CD8-positive, alpha-beta memory T cell (primary cell): ENCODE data around the gene EMC6. TPM values are rescaled to one million over a fixed set of nuclear protein-coding genes. Genes with fewer than 3 reads are reported as not detected.

Source experiments
- CTCF ChIA-PET: fragments of 350-600 bp; sonication (Branson Sonifier 250); formaldehyde crosslinking; loops from one replicate; lab custom pipeline; 2021; ENCODE audit warnings: antibody characterized with exemption; lab: Charles Lee
- POLR2A ChIA-PET: fragments of 350-600 bp; sonication (Branson Sonifier 250); formaldehyde crosslinking; loops from one replicate; lab custom pipeline; 2021; ENCODE audit warnings: antibody characterized with exemption; lab: Charles Lee
- DNase-seq, 5 donors: peaks; one replicate each; pipeline versions ENCODE4 v3.0.0 to v3.0.0-alpha.2; 2020 to 2022; ENCODE audit warnings: mixed read lengths in 1 of 5
- H3K27ac ChIP-seq: one replicate; pipeline ENCODE4 v1.7.0; 2013; ENCODE audit warnings: low read depth, mild to moderate bottlenecking, low read length, moderate library complexity
- H3K27me3 ChIP-seq: 2 replicates; pipeline ENCODE4 v1.7.0; 2013; ENCODE audit warnings: low read length, mild to moderate bottlenecking; ENCODE audit not compliant: insufficient read depth, poor library complexity, severe bottlenecking
- H3K36me3 ChIP-seq: 2 replicates; pipeline ENCODE4 v1.7.0; 2013; ENCODE audit warnings: mild to moderate bottlenecking, low read length, moderate library complexity; ENCODE audit not compliant: insufficient read depth
- H3K4me1 ChIP-seq: 2 replicates; pipeline ENCODE4 v1.7.0; 2013; ENCODE audit warnings: mild to moderate bottlenecking, low read length, moderate library complexity; ENCODE audit not compliant: insufficient read depth
- H3K4me3 ChIP-seq: 2 replicates; pipeline ENCODE4 v1.7.0; 2013; ENCODE audit warnings: mild to moderate bottlenecking, low read length
- H3K9me3 ChIP-seq: 2 replicates; pipeline ENCODE4 v1.7.0; 2013; ENCODE audit warnings: mild to moderate bottlenecking, low read length
- H3K27ac Mint-ChIP-seq, 8 donors: one replicate each; pipeline ENCODE4 v1.8.0; 2020 to 2021; ENCODE audit warnings: mixed read lengths in 8 of 8, mild to moderate bottlenecking in 6 of 8, inconsistent platforms in 3 of 8, moderate library complexity in 3 of 8
- H3K27me3 Mint-ChIP-seq, 2 donors: one replicate each; pipeline ENCODE4 v1.8.0; 2020 to 2021; ENCODE audit warnings: mixed read lengths in 2 of 2, mild to moderate bottlenecking in 1 of 2, moderate library complexity in 1 of 2
- H3K36me3 Mint-ChIP-seq, 3 donors: one replicate each; pipeline ENCODE4 v1.8.0; 2020 to 2021; ENCODE audit warnings: mixed read lengths in 3 of 3, inconsistent platforms in 1 of 3, mild to moderate bottlenecking in 1 of 3
- H3K4me1 Mint-ChIP-seq, 3 donors: one replicate each; pipeline ENCODE4 v1.8.0; 2020 to 2021; ENCODE audit warnings: mixed read lengths in 3 of 3, inconsistent platforms in 1 of 3, mild to moderate bottlenecking in 1 of 3
- H3K4me3 Mint-ChIP-seq, 7 donors: one replicate each; pipeline ENCODE4 v1.8.0; 2020 to 2021; ENCODE audit warnings: mixed read lengths in 7 of 7, mild to moderate bottlenecking in 6 of 7, moderate library complexity in 4 of 7, inconsistent platforms in 2 of 7
- H3K9me3 Mint-ChIP-seq, 5 donors: one replicate each; pipeline ENCODE4 v1.8.0; 2020 to 2022; ENCODE audit warnings: mixed read lengths in 5 of 5, mild to moderate bottlenecking in 3 of 5, moderate library complexity in 2 of 5, inconsistent platforms in 1 of 5
- polyA plus RNA-seq: library from polyadenylated mRNA; unstranded; fragments of 300-500 nt; fragmentation: Illumina TruSeq; gene quantifications from one replicate; pipeline ENCODE4 v1.2.3, GENCODE V29; 2021
- total RNA-seq, 2 experiments: library from RNA; stranded (reverse); gene quantifications; one replicate each; pipeline ENCODE4 v1.2.3, GENCODE V29; 2021

EMC6 gene
- total and polyA plus RNA-seq, 3 experiments from 2014 or later = 95.1 to 119 (median 103) TPM

DNA sequence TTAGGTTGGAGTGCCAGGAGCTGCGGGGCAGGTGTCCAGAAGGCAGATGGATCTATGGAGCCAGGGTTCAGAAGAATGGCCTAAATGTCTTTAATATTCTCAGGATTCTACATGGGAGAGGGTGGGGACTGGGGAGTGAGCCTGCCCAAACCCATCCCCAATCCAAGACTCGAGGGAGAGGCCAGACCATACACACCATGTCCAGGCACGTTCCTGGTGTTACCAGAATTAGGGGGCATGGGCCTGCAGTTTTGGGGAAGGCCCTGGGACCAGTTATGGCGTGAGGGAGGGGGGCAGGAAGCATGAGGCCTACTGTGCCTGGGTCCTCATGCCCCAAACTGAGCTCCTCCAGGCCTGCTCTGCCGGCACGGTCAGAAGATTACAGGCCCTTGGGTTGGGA, 2.1 kb upstream of the EMC6 start:
- ChIA-PET POLR2A (no interaction called here), CTCF (interaction anchor here (1.4 kb wide), 1 partner anchor 30 kb away, joined by 4 read pairs; the partner anchor contains the start of genes CTNS and SHPK)
- Histone ChIP-seq H3K9me3 (no peaks in the 10 kb centered on the region), H3K4me3 (no peak overlapping the region), H3K27me3 (no peaks in the 10 kb centered on the region), H3K4me1 (peaks cover 20% of the 10 kb centered on the region), H3K27ac (no peak overlapping the region), H3K36me3 (no peaks in the 10 kb centered on the region)
- DNase-seq = no peak
- Mint-ChIP-seq H3K4me3 (peak overlapping the region in 6 of 7 donors; percentile 24 to 80 (median 68)), H3K27ac (peak overlapping the region in 3 of 8 donors; percentile 57 to 93 (median 80)), H3K4me1 (peaks cover 19 to 29% (median 22%) of the 10 kb centered on the region in 3 donors), H3K27me3 (no peaks in the 10 kb centered on the region), H3K36me3 (peaks cover 0 to 17% (median 0%) of the 10 kb centered on the region in 3 donors), H3K9me3 (no peaks in the 10 kb centered on the region)

DNA sequence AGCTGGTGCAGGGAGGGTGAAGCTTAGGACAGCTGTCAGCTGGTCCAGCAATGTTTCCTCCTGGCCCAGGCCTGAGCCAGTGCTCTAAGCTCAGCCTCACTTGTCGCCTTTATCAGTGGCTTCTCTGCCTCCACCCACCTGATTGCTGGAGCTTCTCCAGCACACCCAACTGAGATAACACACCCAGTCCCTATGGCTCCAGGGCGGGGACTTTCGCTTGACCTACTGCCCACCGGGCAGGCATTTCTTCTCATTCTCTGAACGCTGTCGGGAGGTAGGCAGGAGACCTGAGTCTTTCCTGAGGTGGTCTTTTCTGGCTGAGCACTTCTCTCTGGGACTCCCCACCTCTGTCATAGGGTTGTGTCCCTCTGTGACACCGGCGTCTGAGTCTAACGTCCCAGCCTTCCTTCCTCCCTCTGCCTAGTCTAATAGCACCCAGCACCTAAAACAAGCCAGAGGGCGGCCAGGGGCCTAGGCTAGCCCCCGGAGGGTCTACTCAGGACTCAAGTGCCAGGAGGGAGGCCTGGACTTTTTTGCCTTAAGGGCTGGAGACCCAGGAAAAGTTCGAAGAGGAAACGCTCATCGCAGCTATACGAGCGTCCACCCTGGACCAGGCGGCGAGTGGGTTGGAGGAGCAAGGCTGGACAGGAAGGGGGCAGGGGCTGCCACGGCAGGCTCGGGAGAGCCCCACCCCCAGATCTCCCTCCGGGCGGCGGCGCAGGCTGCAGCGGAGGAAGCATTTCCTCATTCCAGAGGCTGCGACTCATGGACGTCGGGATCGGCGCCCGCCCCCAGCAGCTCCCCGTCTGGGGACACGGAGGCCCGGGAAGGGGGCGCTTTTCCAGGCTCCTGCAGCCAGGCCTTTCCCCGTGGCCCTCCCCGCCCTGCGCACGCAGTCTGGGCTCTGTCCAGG, 990 bp upstream of the EMC6 start:
- H3K4me3 ChIP-seq = peak overlapping the region; percentile 85
- ChIA-PET POLR2A (interaction anchor here (0.6 to 1.3 kb wide), 2 partner anchors 32 to 1841 kb away, joined by 3 to 5 read pairs; partner anchors contain the start of genes CTNS and SHPK), CTCF (interaction anchor here (1.4 kb wide), 1 partner anchor 31 kb away, joined by 4 read pairs; the partner anchor contains the start of genes CTNS and SHPK)
- H3K27ac ChIP-seq = peak overlapping the region; percentile 49
- H3K9me3 ChIP-seq = no peaks in the 10 kb centered on the region
- H3K27ac Mint-ChIP-seq = peak overlapping the region in 5 of 8 donors; percentile 7 to 74 (median 45)
- no peaks in the 10 kb centered on the region for H3K9me3 Mint-ChIP-seq
- H3K4me3 Mint-ChIP-seq = peak overlapping the region; percentile 76 to 98 (median 91)
- H3K36me3 Mint-ChIP-seq = peaks cover 0 to 24% (median 0%) of the 10 kb centered on the region in 3 donors
- no peak for DNase-seq
- H3K27me3 ChIP-seq = no peaks in the 10 kb centered on the region
- no peaks in the 10 kb centered on the region for H3K36me3 ChIP-seq
- H3K27me3 Mint-ChIP-seq = no peaks in the 10 kb centered on the region
- H3K4me1 ChIP-seq = peaks cover 20% of the 10 kb centered on the region
- peaks cover 21 to 32% (median 25%) of the 10 kb centered on the region in 3 donors for H3K4me1 Mint-ChIP-seq

DNA sequence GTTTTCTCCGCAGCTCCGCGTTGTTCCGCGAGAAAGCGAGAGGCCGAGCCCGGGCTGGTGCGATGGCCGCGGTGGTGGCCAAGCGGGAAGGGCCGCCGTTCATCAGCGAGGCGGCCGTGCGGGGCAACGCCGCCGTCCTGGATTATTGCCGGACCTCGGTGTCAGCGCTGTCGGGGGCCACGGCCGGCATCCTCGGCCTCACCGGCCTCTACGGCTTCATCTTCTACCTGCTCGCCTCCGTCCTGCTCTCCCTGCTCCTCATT, 404 bp downstream of the EMC6 start:
- H3K27ac Mint-ChIP-seq = peak overlapping the region; percentile 74 to 96 (median 86)
- Histone ChIP-seq H3K27me3 (no peaks in the 10 kb centered on the region), H3K9me3 (no peaks in the 10 kb centered on the region), H3K4me3 (peak overlapping the region; percentile 85), H3K4me1 (peaks cover 20% of the 10 kb centered on the region), H3K36me3 (no peaks in the 10 kb centered on the region), H3K27ac (peak overlapping the region; percentile 55)
- no peaks in the 10 kb centered on the region for H3K27me3 Mint-ChIP-seq
- H3K4me3 Mint-ChIP-seq = peak overlapping the region; percentile 90 to 98 (median 92)
- H3K4me1 Mint-ChIP-seq = peaks cover 21 to 32% (median 25%) of the 10 kb centered on the region in 3 donors
- peaks cover 0 to 26% (median 0%) of the 10 kb centered on the region in 3 donors for H3K36me3 Mint-ChIP-seq
- H3K9me3 Mint-ChIP-seq = no peaks in the 10 kb centered on the region
- ChIA-PET POLR2A (interaction anchor here (1.0 to 1.3 kb wide), 2 partner anchors 33 to 42 kb away, joined by 3 to 5 read pairs; partner anchors contain the start of genes CTNS and SHPK), CTCF (interaction anchor here (0.7 kb wide), 1 partner anchor 14 kb away, joined by 3 read pairs; no protein-coding TSS in a partner anchor)
- DNase-seq = no peak

DNA sequence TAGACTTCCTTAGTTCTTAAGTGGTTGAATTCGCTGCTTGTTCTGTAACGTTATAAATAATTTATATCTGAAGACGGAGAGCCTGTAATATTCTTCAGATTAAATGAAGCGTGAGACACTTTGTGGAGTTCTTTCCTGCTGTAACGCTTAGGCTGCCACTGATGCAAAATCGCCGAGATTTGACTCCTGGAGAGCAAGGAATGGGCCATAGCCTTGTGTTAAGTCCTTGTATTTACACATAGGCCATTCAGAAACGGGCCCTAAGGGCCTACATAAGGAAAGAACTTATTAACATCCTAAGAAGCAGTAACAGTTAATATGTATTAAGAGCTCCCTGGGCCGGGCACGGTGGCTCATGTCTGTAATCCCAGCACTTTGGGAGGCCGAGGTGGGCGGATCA, 936 bp downstream of the EMC6 start:
- Histone ChIP-seq H3K27me3 (no peaks in the 10 kb centered on the region), H3K36me3 (no peaks in the 10 kb centered on the region), H3K27ac (peak overlapping the region; percentile 55), H3K9me3 (no peaks in the 10 kb centered on the region), H3K4me3 (peak overlapping the region; percentile 85), H3K4me1 (peaks cover 20% of the 10 kb centered on the region)
- Mint-ChIP-seq H3K27ac (peak overlapping the region; percentile 74 to 96 (median 86)), H3K4me3 (peak overlapping the region; percentile 90 to 98 (median 92)), H3K36me3 (peaks cover 0 to 22% (median 0%) of the 10 kb centered on the region in 3 donors), H3K4me1 (peaks cover 22 to 32% (median 25%) of the 10 kb centered on the region in 3 donors), H3K9me3 (no peaks in the 10 kb centered on the region), H3K27me3 (no peaks in the 10 kb centered on the region)
- ChIA-PET CTCF (interaction anchor here (1.5 kb wide), 1 partner anchor 14 kb away, joined by 5 read pairs; no protein-coding TSS in a partner anchor), POLR2A (interaction anchor here (0.9 kb wide), 1 partner anchor 53 kb away, joined by 3 read pairs; the partner anchor contains the start of gene HASPIN)
- no peak for DNase-seq

DNA sequence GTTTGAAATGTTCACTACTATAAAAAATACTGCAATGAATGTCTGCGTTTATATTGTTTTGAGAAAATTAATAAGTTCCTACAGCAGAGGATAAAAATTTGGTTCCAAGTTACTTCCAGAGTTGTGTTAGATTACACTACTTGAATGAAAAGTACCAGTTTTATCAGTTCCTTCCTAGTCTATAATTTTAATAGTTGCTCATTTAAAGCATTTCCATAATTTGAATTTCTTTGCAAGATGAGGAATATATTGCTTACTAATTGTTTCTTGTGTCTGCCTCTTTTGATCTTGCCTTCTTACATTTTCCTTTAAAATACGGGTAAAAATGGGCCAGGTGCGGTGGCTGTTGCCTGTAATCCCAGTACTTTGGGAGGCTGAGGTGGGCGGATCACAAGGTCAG, 4.0 kb downstream of the EMC6 start:
- Mint-ChIP-seq H3K4me1 (peaks cover 15 to 22% (median 17%) of the 10 kb centered on the region in 3 donors), H3K4me3 (peak overlapping the region in 1 of 7 donors; percentile 46), H3K36me3 (peaks cover 0 to 33% (median under 1%) of the 10 kb centered on the region in 3 donors), H3K27me3 (no peaks in the 10 kb centered on the region), H3K9me3 (no peaks in the 10 kb centered on the region), H3K27ac (peak overlapping the region in 1 of 8 donors; percentile 72)
- CTCF ChIA-PET = no interaction called here
- DNase-seq = no peak
- Histone ChIP-seq H3K27me3 (no peaks in the 10 kb centered on the region), H3K4me1 (peaks cover 18% of the 10 kb centered on the region), H3K9me3 (no peaks in the 10 kb centered on the region), H3K36me3 (no peaks in the 10 kb centered on the region), H3K4me3 (no peak overlapping the region), H3K27ac (no peak overlapping the region)
- POLR2A ChIA-PET = no interaction called here

DNA sequence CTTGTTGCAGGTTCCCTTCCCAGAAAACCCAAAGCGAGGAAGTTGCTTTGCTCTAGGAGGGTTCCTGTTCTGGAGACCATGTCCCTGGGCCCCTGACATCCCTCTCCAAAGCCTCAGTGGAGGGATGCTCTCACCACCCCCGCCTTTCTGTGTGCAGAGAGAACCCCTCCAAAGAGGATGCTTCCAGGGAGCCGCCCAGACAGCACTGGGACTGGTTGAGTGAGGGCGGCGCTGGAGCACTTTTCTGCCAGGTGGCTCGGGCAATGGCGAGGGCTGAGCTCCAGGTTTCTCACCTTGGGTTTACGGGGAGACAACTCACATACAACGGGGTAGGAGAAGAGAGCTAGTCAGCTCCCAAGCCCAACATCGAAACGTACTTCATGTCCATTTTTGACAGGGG, 7.3 kb downstream of the EMC6 start:
- peaks cover 0 to 35% (median 4%) of the 10 kb centered on the region in 3 donors for H3K36me3 Mint-ChIP-seq
- H3K4me1 Mint-ChIP-seq = peaks cover 4 to 5% (median 4%) of the 10 kb centered on the region in 3 donors
- no peaks in the 10 kb centered on the region for H3K9me3 Mint-ChIP-seq
- POLR2A ChIA-PET = no interaction called here
- no peak overlapping the region for H3K4me3 ChIP-seq
- no peak for DNase-seq
- no peaks in the 10 kb centered on the region for H3K36me3 ChIP-seq
- no peaks in the 10 kb centered on the region for H3K4me1 ChIP-seq
- CTCF ChIA-PET = no interaction called here
- peak overlapping the region in 2 of 8 donors; percentile 17 to 45 for H3K27ac Mint-ChIP-seq
- H3K4me3 Mint-ChIP-seq = no peak overlapping the region
- no peak overlapping the region for H3K27ac ChIP-seq
- no peaks in the 10 kb centered on the region for H3K27me3 ChIP-seq
- H3K9me3 ChIP-seq = no peaks in the 10 kb centered on the region
- H3K27me3 Mint-ChIP-seq = no peaks in the 10 kb centered on the region

DNA sequence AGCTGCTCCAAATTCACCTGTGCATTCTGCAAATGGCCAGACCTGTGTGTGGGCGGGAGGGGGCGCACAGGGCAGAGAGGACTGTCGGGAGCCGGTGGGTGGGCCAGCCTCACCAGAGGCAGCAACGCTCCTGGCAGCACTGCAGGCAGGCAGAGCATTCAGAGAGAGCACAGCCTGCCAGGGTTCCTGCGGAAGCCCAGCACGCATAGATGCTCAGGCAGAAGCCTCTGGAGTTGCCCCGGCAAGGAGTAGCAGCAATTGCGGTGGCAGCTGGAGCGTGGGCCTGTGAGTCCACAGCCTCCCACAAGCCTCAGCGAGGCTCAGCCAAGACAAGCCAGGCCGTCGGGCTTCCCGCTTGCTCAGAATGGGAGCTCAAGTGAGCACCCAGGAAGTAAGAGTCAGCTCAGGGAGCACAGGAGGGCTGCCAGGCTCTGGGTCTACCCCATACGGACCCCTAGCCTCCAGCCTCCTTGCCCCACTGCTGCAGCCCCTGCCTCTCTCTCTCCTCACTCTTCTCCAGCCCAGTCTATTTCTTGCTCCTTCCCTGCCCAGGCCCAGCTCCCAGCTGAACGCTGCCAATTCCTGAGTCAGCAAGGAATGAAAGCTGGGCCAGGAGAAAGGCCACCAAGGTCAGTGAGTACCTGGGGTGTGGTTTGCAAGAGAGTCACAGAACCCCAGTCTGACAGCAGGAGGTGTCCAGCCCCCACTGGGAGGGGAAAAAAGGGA, 9.6 kb downstream of the EMC6 start:
- Histone ChIP-seq H3K27me3 (no peaks in the 10 kb centered on the region), H3K27ac (no peak overlapping the region), H3K36me3 (no peaks in the 10 kb centered on the region), H3K9me3 (no peaks in the 10 kb centered on the region), H3K4me3 (no peak overlapping the region), H3K4me1 (peaks cover 5% of the 10 kb centered on the region)
- Mint-ChIP-seq H3K4me3 (no peak overlapping the region), H3K27ac (no peak overlapping the region), H3K36me3 (peaks cover 0 to 26% (median 4%) of the 10 kb centered on the region in 3 donors), H3K9me3 (no peaks in the 10 kb centered on the region), H3K4me1 (peaks cover 5 to 13% (median 12%) of the 10 kb centered on the region in 3 donors), H3K27me3 (no peaks in the 10 kb centered on the region)
- CTCF ChIA-PET = interaction anchor here (1.6 kb wide), 1 partner anchor 18 kb away, joined by 3 read pairs; the partner anchor contains the start of gene P2RX5
- DNase-seq = no peak
- POLR2A ChIA-PET = no interaction called here
